Stimulated activated CD4-positive, alpha-beta T cell treated with anti-CD3 and anti-CD28 coated beads, Interleukin-1b, Interleukin-23, amount 100 ng/mL, for 1 hour (primary cell): Measurements from ENCODE around the gene SCN5A.
A peak's percentile ranks its signal among the peaks of the same experiment; 100 is the strongest.

Experiments used
- DNase-seq, 2 donors: peaks; one replicate each; pipeline ENCODE4 v3.0.0-alpha.2; 2020; ENCODE audit warnings: low read depth in 2 of 2

Gene SCN5A

GRCh38 chr3:38541806-38542205 is 107.7 kb downstream of the SCN5A start:
- no peak for DNase-seq

DNA sequence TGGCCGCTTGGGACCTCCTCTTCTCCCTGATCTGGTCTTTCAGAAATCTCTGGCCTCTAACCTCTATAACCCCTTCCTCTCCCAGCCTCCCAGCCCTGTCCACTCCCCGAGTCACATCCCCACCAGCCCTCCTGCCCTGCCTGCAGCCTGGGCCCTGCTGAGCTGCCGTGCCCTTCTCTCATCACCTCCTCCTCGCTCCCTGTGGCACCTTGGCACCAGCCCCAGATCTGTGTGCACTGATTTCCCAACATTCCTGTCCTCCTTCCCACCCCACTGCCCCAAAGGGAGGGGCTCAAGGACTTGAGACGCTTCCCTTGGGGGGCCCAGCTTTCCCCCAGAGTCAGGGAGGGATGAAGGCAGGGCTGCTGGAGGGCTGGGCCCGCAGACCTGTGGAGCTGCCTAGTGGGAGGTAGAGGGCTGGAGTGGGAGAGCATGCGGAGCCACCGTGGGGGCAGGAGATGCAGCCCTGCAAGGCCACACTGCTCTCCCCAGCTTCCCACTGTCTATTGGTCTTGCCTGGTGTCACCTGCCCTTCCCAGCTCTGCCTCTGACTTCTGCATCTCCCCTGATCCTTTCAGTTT is 110.6 kb downstream of the SCN5A start:
- DNase-seq: no peak

DNA sequence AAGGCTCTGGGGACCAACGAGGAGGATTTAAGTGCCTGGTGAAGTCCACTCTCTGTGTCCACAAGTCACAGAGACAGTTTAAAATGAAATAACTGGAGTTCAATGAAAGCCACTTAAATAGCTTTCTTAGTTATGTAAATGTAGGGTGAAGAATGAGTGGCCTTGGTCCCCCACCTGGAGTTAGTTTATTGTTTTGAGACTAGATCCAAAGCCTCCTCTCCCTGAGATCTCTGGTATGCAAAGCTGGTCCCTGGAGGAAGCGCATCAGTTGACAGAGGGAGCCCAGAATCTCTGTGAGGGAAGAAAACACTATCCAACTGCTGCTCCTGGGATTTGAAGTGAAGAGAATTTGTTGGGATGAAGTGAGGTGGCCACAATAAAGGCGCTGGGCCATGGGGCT is 112.8 kb downstream of the SCN5A start:
- no peak for DNase-seq

- DNase-seq: no peak
These were observed 114.9 kb downstream of the SCN5A start for GRCh38 chr3:38534604-38535003.

DNA sequence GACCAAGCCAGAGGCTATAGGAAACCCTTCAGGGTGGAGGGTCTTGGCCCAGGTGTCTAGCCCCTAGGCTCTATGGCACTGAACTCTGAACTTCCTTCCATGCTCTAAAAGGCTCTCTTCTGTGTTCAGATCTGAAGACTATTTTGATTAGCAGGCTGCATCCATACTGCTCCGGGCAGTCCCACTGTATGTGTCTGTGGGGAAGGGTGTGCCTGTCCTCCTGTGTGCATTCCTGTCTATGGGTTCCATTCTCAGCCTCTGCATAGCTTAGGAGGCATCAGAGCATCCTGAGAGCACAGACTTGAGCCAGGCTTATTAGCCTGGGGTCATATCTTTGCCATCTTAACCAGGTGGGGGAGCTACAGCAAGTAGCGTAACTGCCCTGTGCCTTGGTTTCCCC is 115.3 kb downstream of the SCN5A start:
- DNase-seq: no peak

DNA sequence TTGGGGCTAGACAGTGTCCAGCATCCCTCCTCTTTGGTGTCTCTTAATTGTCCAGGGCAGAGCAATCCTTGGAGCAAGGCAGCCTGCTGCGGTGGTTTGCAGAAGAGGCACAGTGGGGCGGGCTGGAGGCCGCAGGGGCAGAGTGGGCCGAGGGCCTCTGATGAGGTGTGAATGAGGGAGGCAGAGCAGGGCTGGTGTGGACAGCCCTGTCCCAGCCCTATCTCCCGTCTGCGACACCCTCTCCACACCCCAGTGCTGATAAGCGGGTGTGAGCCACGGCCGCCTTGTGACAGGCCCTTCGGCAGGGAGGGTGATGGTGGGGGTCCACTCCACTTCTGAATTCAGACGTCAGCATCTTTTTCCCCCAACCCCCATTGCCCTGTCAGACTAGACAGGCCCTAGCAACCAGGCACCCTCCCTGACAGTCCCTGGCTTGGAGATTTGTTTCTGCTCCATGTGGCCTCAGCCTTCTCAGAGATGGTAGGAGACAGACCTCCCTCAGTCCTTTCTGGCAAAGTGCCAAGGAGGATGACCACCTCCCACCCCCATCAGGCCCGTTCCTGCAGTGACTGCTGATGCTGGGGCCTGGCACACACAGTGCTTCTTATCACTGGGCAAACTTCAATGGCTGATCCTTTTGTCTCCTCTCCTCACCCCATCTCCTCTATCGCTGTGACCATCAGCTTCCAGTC is 116.1 kb downstream of the SCN5A start:
- no peak for DNase-seq

DNA sequence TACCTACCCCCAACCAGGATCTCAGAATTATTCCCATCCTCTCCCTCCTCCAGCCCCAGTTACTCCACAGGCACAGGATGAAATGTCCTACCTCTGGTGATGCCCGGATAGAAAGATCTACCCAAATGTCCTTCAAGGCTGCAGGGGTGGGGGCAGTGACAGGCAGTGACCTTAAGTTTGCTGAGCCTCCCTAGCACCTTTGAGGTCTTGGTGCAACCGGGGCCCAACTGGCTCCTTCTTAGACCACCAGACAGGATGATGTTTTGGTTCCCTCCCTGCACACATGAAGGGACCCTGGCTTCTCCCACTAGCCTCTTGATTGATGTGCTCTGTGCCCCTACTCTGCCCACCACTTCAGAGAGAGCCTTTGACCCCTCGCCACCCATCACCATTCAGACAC is 117.0 kb downstream of the SCN5A start:
- no peak for DNase-seq

GRCh38 chr3:38528457-38528856 is 121.0 kb downstream of the SCN5A start:
- DNase-seq: no peak

DNA sequence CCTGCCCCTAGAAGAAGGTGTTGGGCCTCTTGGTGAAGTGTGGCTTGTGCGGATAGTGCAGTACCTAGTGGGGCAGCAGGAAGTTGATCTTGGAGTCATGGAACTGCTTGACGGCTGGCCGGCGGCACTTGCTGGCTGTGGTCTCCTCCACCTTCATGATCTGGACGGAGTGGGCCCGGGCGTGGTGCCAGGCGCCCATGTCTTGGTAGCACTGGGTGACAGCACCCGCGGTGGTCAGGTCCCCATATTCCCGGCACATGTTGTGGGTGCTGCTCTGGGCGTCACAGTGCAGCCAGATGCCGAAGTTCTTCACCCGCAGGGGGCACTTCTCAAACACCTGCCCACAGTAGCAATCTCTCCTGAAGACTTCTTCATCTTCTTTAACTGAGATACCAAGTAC is 122.7 kb downstream of the SCN5A start:
- no peak for DNase-seq

- no peak for DNase-seq
These were observed 125.2 kb downstream of the SCN5A start for GRCh38 chr3:38524141-38524739.

DNA sequence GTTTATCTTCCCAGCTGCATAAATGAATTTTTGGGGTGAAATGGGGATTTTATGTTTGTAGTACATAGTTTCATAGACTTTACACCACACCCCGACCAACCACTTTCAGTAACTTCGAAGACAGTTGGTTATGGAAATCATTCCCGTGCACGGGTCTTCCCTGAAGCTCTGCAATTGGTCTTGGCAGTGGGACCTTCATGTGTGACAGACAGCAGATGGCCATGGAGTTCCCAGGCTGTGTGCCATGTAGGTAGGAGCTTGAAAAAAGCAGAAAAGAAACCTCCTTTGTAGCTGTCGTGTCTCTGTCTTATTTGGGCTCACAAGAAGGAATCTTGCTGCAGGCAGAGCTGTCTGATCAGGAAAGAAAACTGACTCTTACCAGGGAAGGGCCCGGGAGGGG is 127.5 kb downstream of the SCN5A start:
- no peak for DNase-seq

GRCh38 chr3:38521391-38521987 is 128.0 kb downstream of the SCN5A start:
- peak in 1 of 2 donors; percentile 26 for DNase-seq

- DNase-seq: no peak
These were observed 129.8 kb downstream of the SCN5A start for GRCh38 chr3:38519651-38520050.

DNA sequence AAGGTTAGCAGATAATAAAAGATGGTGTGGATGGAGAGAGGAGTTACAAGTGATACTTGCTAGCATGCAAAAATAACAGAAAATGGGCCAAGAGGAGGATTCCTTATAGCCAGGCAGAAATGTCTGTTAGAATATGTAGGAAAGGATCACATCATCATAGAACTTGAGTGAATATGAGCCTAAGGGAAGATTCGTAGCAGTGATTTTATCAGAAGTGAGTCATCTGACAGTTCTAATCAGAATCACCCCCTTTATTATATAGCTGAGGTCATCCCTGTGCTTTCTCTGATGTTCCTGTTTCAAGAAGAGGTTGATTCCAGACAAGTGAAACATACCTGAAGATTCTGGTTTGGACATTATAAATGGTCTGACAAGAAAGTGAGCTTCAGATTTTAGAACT is 130.5 kb downstream of the SCN5A start:
- DNase-seq: no peak

DNA sequence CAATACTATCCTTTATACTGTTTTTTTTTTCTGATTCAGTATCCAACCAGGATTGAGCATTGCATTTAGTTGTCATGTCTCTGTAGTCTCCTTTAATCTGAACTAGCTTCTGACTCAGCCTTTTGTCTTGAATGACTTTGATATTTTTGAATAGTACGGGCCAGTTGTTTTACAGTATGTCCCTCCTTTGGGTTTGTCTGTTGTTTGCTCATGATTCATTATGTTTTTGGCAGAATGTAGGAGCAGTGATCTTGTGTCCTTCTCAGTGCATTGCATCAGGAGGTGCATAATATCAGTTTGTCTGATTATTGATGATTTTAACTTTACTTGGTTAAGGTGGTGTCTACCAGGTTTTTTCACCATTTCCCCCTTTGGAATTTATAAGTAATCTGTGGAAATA is 132.8 kb downstream of the SCN5A start:
- DNase-seq: no peak

GRCh38 chr3:38515367-38515766 is 134.1 kb downstream of the SCN5A start:
- DNase-seq: no peak

- DNase-seq: no peak
These were observed 137.9 kb downstream of the SCN5A start for GRCh38 chr3:38511546-38511945.

DNA sequence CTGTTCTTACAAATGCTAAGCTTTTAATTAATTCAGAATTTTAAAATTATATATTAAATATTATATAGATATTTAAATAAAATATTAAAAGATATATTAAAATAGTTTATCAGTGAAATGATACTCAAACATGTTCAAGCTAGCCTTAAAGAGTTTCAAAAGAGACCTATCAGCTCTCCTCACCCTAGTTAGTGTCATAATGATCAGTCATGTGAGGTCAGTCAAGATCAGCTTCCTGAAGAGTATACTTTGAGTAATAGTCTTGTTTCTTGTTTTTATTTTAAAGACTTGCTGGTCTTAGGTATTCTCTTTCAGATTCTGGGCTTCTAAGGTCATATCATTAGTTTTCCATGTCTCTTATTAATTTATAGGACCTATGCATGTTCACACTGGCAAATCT is 138.9 kb downstream of the SCN5A start:
- DNase-seq: no peak

GRCh38 chr3:38509732-38510131 is 139.8 kb downstream of the SCN5A start:
- no peak for DNase-seq

GRCh38 chr3:38507120-38507519 is 142.4 kb downstream of the SCN5A start:
- no peak for DNase-seq

- no peak for DNase-seq
These were observed 148.6 kb downstream of the SCN5A start for GRCh38 chr3:38500688-38501417.
